Neural progenitor cell (in vitro differentiated cells): ENCODE measurements around the gene UROC1. TPM values are rescaled to one million over a fixed set of nuclear protein-coding genes. Genes with fewer than 3 reads are reported as not detected.
A peak's percentile ranks its signal among the peaks of the same experiment; 100 is the strongest.

Experiments used
- DNase-seq: peaks from one replicate; pipeline ENCODE4 v3.0.0-alpha.2; 2016; ENCODE audit warnings: low spot score
- H2AFZ ChIP-seq: fragments of 200-600 bp; sonication (generic); replicated peaks from 2 replicates; pipeline ENCODE4 v1.6.1; 2016; ENCODE audit warnings: antibody characterized with exemption
- H3F3A ChIP-seq: fragments of 200-600 bp; sonication (generic); 2 replicates; pipeline ENCODE4 v1.6.1; 2016; ENCODE audit warnings: antibody characterized with exemption, low read depth
- H3K27ac ChIP-seq: fragments of 200-600 bp; sonication (generic); 2 replicates; pipeline ENCODE4 v1.5.1; 2016; ENCODE audit warnings: mild to moderate bottlenecking
- H3K27me3 ChIP-seq: fragments of 200-600 bp; sonication (generic); 2 replicates; pipeline ENCODE4 v1.6.1; 2016; ENCODE audit warnings: mild to moderate bottlenecking, moderate library complexity
- H3K36me3 ChIP-seq: fragments of 200-600 bp; sonication (generic); 2 replicates; pipeline ENCODE4 v1.5.1; 2016
- H3K4me1 ChIP-seq: fragments of 200-600 bp; sonication (generic); 2 replicates; pipeline ENCODE4 v1.6.1; 2016; ENCODE audit warnings: mixed run types
- H3K4me2 ChIP-seq: fragments of 200-600 bp; sonication (generic); 2 replicates; pipeline ENCODE4 v1.6.1; 2016
- H3K4me3 ChIP-seq: fragments of 200-600 bp; sonication (generic); 2 replicates; pipeline ENCODE4 v1.5.1; 2016
- H3K79me2 ChIP-seq: fragments of 200-600 bp; sonication (generic); 2 replicates; pipeline ENCODE4 v1.6.1; 2016; ENCODE audit warnings: low read depth
- H3K9ac ChIP-seq: fragments of 200-600 bp; sonication (generic); 2 replicates; pipeline ENCODE4 v1.6.1; 2016
- H3K9me3 ChIP-seq: fragments of 200-600 bp; sonication (generic); 2 replicates; pipeline ENCODE4 v1.5.1; 2016; ENCODE audit warnings: low read depth
- H4K20me1 ChIP-seq: fragments of 200-600 bp; sonication (generic); 2 replicates; pipeline ENCODE4 v1.6.1; 2016; ENCODE audit warnings: low read depth
- H3K27ac Mint-ChIP-seq: 3 replicates; pipeline ENCODE4 v1.8.0; 2021; ENCODE audit warnings: mixed read lengths
- H3K27me3 Mint-ChIP-seq: 2 replicates; pipeline ENCODE4 v1.8.0; 2022; ENCODE audit warnings: low read depth, mild to moderate bottlenecking, inconsistent platforms, moderate library complexity, mixed read lengths; ENCODE audit not compliant: insufficient read depth
- H3K36me3 Mint-ChIP-seq: 3 replicates; pipeline ENCODE4 v1.8.0; 2021; ENCODE audit warnings: mixed read lengths
- H3K4me1 Mint-ChIP-seq: 3 replicates; pipeline ENCODE4 v1.8.0; 2021; ENCODE audit warnings: mixed read lengths
- H3K4me3 Mint-ChIP-seq: 3 replicates; pipeline ENCODE4 v1.8.0; 2021; ENCODE audit warnings: mild to moderate bottlenecking, moderate library complexity, mixed read lengths
- H3K9me3 Mint-ChIP-seq: 3 replicates; pipeline ENCODE4 v1.8.0; 2020; ENCODE audit warnings: mixed read lengths
- CTCF ChIP-seq: fragments of 200-600 bp; sonication (generic); IDR thresholded peaks from 2 replicates; pipeline ENCODE4 v1.5.1; 2017; ENCODE audit warnings: antibody characterized with exemption, mild to moderate bottlenecking
- EZH2 ChIP-seq: fragments of 200-600 bp; sonication (generic); IDR thresholded peaks from 2 replicates; pipeline ENCODE4 v1.6.1; 2017; ENCODE audit warnings: antibody characterized with exemption, mild to moderate bottlenecking, moderate library complexity
- EZH2phosphoT487 ChIP-seq: fragments of 200-600 bp; sonication (generic); IDR thresholded peaks from 2 replicates; pipeline ENCODE4 v1.6.1; 2017; ENCODE audit warnings: antibody characterized with exemption
- total RNA-seq: library from RNA; depleted of rRNA; stranded (reverse); fragments of >200 nt; gene quantifications from 2 replicates; pipeline ENCODE4 v1.2.3, GENCODE V29; 2015; ENCODE audit warnings: low replicate concordance

The UROC1 gene
- total RNA-seq, 1 donor from 2014 or later = not detected

GRCh38 chr3:126494204-126494969, 23.2 kb downstream of the UROC1 start:
- peak overlapping the region; percentile 1 for H3K4me2 ChIP-seq
- no peaks in the 10 kb centered on the region for H3K36me3 ChIP-seq
- H3K27ac Mint-ChIP-seq = peak overlapping the region; percentile 69
- no peak for DNase-seq
- H3F3A ChIP-seq = no peaks in the 10 kb centered on the region
- H3K9me3 Mint-ChIP-seq = no peaks in the 10 kb centered on the region
- H3K79me2 ChIP-seq = no peaks in the 10 kb centered on the region
- peaks cover 7% of the 10 kb centered on the region for H3K27me3 Mint-ChIP-seq
- H3K4me1 Mint-ChIP-seq = peaks cover 37% of the 10 kb centered on the region
- H4K20me1 ChIP-seq = no peaks in the 10 kb centered on the region
- no peak overlapping the region for H3K27ac ChIP-seq
- TF ChIP-seq EZH2 (no peak), EZH2phosphoT487 (no peak), CTCF (no peak)
- H3K4me1 ChIP-seq = peaks cover 5% of the 10 kb centered on the region
- no peaks in the 10 kb centered on the region for H3K9me3 ChIP-seq
- H3K9ac ChIP-seq = no peak overlapping the region
- no peaks in the 10 kb centered on the region for H3K27me3 ChIP-seq
- no peaks in the 10 kb centered on the region for H3K36me3 Mint-ChIP-seq
- H3K4me3 Mint-ChIP-seq = peak overlapping the region; percentile 25
- no peak overlapping the region for H2AFZ ChIP-seq
- H3K4me3 ChIP-seq = no peak overlapping the region

GRCh38 chr3:126493739-126494138, 23.8 kb downstream of the UROC1 start:
- H3K4me3 Mint-ChIP-seq = no peak overlapping the region
- H3K27me3 Mint-ChIP-seq = peaks cover 10% of the 10 kb centered on the region
- Histone ChIP-seq H3K27ac (no peak overlapping the region), H2AFZ (no peak overlapping the region), H3K4me1 (peaks cover 5% of the 10 kb centered on the region), H3K79me2 (no peaks in the 10 kb centered on the region), H3K4me2 (peak overlapping the region; percentile 1), H3K9ac (no peak overlapping the region), H3K27me3 (no peaks in the 10 kb centered on the region), H3K36me3 (no peaks in the 10 kb centered on the region), H3K9me3 (no peaks in the 10 kb centered on the region), H3K4me3 (no peak overlapping the region), H4K20me1 (no peaks in the 10 kb centered on the region), H3F3A (no peaks in the 10 kb centered on the region)
- peak; percentile 45 for DNase-seq
- no peaks in the 10 kb centered on the region for H3K9me3 Mint-ChIP-seq
- no peaks in the 10 kb centered on the region for H3K36me3 Mint-ChIP-seq
- H3K4me1 Mint-ChIP-seq = peaks cover 31% of the 10 kb centered on the region
- no peak overlapping the region for H3K27ac Mint-ChIP-seq
- TF ChIP-seq EZH2phosphoT487 (no peak), CTCF (no peak), EZH2 (no peak)

GRCh38 chr3:126493051-126493450, 24.5 kb downstream of the UROC1 start:
- H3K27me3 ChIP-seq = no peaks in the 10 kb centered on the region
- Mint-ChIP-seq H3K36me3 (no peaks in the 10 kb centered on the region), H3K27me3 (peaks cover 10% of the 10 kb centered on the region), H3K4me1 (peaks cover 29% of the 10 kb centered on the region), H3K27ac (no peak overlapping the region), H3K9me3 (no peaks in the 10 kb centered on the region), H3K4me3 (no peak overlapping the region)
- no peaks in the 10 kb centered on the region for H3K79me2 ChIP-seq
- no peaks in the 10 kb centered on the region for H3F3A ChIP-seq
- DNase-seq = no peak
- no peak overlapping the region for H3K9ac ChIP-seq
- no peaks in the 10 kb centered on the region for H4K20me1 ChIP-seq
- no peak overlapping the region for H3K27ac ChIP-seq
- no peak overlapping the region for H2AFZ ChIP-seq
- H3K4me1 ChIP-seq = peaks cover 5% of the 10 kb centered on the region
- no peaks in the 10 kb centered on the region for H3K9me3 ChIP-seq
- no peak for TF ChIP-seq EZH2phosphoT487
- no peak for TF ChIP-seq EZH2
- TF ChIP-seq CTCF = no peak
- H3K4me3 ChIP-seq = no peak overlapping the region
- no peaks in the 10 kb centered on the region for H3K36me3 ChIP-seq
- no peak overlapping the region for H3K4me2 ChIP-seq
